ENCODE data around the gene CEACAM4.
"Not testable (repeated sequence)": the region's sequence is repeated elsewhere in the genome, so short reads cannot be mapped to it uniquely, and the experiment has no call there.

- TF ChIP-seq, protein P1, sequence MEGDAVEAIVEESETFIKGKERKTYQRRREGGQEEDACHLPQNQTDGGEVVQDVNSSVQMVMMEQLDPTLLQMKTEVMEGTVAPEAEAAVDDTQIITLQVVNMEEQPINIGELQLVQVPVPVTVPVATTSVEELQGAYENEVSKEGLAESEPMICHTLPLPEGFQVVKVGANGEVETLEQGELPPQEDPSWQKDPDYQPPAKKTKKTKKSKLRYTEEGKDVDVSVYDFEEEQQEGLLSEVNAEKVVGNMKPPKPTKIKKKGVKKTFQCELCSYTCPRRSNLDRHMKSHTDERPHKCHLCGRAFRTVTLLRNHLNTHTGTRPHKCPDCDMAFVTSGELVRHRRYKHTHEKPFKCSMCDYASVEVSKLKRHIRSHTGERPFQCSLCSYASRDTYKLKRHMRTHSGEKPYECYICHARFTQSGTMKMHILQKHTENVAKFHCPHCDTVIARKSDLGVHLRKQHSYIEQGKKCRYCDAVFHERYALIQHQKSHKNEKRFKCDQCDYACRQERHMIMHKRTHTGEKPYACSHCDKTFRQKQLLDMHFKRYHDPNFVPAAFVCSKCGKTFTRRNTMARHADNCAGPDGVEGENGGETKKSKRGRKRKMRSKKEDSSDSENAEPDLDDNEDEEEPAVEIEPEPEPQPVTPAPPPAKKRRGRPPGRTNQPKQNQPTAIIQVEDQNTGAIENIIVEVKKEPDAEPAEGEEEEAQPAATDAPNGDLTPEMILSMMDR (IDR thresholded peaks at IDR 0.05) = not testable (repeated sequence)
- TF ChIP-seq ZFX (IDR thresholded peaks at IDR 0.05; ENCODE audit: borderline replicate concordance) = not testable (repeated sequence)
Measured at GRCh38 chr19:41581068-41581467, 45.8 kb downstream of the CEACAM4 start.
